Putamen (tissue), 1 donor: Measurements from ENCODE around the gene C1QB.
"Not testable (repeated sequence)": the region's sequence is repeated elsewhere in the genome, so short reads cannot be mapped to it uniquely, and the experiment has no call there.

Experiments used
- DNase-seq: peaks from one replicate; pipeline ENCODE4 v3.0.0-alpha.2; 2016; ENCODE audit warnings: low spot score

Gene C1QB

GRCh38 chr1:22662986-22663408 is 10.0 kb downstream of the C1QB start:
- no peak for DNase-seq

- DNase-seq: no peak
Observed at GRCh38 chr1:22665752-22666151, 12.7 kb downstream of the C1QB start.

DNA sequence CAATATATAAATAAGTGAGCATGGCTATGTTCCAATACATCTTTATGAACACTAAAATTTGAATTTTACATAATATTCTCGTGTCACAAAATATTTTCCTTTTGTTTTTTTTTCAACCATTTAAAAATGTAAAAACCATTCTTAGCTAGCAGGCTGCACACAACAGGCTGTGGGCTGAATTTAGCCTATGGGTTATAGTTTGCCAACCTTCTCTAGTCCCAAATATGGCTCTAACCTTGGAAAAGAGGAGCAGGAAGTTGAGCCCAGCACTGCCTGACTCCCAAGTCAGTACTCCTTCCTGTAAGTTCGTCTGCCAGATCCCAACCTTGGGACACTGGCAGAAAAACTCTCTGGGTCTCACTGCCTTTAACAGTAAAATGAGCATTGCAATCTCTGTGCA is 13.4 kb downstream of the C1QB start:
- DNase-seq: no peak

GRCh38 chr1:22668840-22669239 is 15.8 kb downstream of the C1QB start:
- DNase-seq: not testable (repeated sequence)

DNA sequence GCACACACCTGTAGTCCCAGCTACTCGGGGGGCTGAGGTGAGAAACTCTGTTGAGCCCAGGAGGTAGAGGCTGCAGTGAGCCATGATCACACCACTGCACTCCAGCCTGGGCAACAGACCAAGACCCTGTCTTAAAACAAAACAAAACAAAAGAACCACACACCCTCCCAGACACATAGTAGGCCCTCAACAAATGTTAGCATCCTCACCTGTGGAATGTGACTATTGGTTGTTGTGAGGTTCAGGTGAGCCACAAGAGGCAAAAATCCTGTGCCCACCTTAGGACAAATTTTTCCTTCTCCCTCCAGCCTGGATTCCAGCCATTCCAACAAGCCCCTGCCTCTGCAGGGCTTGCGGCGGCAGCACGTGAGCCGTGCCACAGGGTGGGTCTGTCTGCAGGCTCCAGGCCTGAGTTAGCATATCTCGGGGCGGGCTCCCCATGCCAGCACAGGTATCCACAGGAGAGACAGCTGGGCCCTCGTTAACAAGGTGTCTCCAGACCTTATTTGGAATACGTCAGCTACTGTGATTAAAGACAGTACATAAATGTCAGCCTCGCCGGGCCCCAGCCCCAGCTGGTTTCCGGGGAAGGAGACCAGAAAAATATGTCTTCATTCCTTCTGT is 17.4 kb downstream of the C1QB start:
- no peak for DNase-seq

DNA sequence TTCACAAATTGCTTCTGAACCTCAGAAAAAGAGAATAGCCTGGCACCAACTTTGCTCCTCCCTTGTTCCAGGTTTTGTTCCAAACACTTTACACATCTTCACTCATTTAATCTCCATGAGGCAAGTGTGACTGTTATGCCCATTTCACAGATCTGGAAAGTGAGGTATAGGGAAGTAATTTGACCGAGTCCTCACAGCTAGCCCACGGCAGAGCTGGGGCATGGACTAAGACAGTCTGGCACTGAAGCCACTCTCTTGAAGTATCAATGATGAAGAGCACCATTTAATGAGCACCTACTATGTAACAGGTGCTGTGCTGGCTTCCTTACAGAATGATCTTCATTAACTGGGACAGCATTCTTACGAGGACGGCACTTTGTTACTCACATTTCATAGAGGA is 19.0 kb downstream of the C1QB start:
- no peak for DNase-seq

GRCh38 chr1:22673486-22674409 is 20.7 kb downstream of the C1QB start:
- DNase-seq: peak; percentile 20

- no peak for DNase-seq
Observed at GRCh38 chr1:22674410-22674749, 21.3 kb downstream of the C1QB start.

DNA sequence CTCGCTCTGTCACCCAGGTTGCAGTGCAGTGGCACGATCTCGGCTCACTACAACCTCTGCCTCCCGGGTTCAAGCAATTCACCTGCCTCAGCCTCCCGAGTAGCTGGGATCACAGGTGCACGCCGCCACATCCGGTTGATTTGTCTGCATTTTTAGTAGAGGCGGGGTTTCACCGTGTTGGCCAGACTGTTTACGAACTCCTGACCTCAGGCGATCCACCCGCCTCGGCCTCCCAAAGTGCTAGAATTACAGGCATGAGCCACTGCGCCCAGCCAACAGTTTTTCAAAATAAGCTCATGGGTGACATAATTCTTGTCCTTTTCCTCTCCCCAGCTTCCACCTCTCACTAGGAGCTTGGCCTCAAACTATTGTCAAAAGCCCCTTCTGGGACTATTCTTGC is 23.1 kb downstream of the C1QB start:
- not testable (repeated sequence) for DNase-seq

DNA sequence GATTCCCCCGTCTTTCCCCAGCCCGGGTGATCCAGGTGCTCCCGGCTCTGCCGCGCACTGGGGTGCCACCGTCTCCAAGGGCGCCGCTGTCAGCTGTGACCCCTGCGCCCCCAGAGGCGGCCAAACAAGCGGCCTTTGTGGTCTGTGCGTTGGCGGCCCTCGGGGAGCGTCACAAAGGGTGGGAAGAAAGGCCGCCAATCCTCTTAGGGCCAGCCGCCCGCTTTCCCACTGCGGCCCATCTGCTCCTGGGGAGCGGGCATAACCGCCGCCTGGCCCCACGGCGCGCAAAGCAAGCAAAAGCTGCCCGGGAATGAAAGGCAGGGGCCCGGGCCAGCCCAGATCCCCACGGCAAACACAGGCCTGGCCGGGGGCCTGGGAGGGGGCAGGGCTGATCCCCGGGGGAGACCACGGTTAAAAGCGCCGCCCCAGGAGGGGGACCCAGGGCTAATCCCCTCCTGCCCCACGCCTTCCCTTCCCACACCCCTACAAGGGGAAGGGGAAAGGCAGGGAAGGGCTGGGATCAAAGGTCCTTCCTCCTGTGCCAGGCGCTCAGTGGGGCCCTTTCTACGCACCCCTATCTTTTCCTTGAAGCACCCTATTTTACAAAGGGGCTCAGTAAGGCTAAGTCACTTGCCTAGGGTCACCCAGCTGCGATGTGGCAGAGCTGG is 24.0 kb downstream of the C1QB start:
- no peak for DNase-seq

DNA sequence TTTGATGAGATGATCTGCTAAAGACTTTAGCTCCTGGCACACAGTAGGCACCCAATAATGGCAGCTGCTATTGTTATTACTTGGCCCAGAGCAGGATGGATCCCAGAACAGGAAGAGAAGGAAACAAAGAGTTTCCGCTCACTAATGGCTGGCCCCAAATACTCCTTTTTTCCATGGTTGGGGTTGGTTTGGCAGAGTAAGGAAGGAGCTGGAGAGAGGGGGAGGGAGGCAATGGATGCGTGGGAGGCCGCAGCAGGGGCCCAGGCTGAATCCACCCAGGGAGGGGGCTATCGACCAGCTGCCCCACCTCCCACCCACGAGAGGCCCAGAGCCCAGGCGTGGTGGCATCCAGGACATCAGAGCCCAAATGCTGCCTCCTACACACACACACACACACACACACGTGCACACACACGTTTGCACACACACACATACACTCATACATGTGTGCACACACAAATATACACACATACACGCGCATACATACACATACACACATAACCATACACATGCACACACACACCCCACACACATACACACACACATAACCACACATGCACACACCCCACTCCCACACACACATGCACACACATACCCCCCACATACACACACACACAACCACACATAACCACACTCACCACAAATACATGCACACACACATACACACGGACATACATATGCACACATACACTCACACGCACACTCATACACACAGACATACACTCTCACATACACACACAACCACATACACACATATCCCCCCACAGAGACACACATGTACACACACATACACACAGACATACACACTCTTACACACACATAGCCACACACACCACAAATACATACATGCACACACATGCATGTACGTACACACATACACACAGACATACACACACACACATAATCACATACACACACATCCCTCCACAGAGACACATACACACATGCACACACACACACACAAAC is 25.2 kb downstream of the C1QB start:
- DNase-seq: no peak

DNA sequence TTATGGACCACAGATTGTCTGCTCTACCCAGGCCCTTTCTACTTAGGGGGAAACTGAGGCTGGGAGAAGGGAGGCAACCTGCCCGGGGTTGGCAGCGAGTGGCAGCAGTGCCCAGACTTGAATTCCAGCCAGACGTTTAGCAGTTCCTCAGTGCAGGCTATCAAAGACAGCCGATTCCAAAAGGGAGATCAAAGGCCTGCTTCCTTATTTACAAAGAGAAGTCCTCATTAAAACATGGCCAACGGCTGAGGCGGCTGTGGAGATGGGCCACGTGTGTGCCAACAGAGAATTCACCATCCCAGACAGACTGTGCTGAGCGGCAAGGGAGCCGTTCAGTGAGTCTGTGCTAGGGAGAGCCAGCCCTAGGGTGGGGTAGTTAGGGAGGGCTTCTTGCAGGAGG is 27.7 kb downstream of the C1QB start:
- DNase-seq: no peak

DNA sequence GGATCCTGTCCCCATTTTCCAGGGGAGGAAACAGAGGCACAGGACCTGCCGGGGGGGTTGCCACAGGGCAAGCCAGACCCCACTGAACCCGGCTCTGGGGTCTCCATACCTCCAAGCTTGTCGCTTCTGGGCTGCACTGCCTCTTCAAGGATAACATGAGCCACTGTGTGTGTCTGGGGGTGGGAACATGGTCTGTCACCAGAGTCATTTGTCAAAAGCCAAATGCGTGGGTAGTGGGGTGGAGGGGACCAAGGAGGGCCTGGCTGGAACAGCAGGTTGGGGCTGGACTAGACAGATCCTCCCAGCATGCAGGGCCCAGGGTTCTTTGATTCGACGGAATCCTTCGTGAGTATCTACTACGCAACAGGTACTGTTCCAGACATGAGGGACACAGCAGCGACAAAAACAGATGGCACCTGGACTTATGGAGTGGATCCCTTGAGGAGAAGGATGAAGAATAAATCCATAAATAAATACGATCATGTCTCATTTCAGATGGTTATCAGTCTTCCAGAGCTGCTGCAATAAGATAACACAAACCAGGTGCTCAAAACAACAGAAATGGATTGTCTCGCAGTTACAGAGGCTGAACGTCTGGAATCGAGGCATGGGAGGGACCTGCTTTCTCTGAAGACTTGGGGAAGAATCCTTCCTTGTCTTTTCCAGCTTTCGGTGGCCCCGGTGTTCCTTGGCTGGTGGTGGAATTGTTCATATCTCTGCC is 28.7 kb downstream of the C1QB start:
- DNase-seq: no peak

- DNase-seq: no peak
Observed at GRCh38 chr1:22683547-22683946, 30.5 kb downstream of the C1QB start.

- no peak for DNase-seq
Observed at GRCh38 chr1:22685591-22686059, 32.6 kb downstream of the C1QB start.

GRCh38 chr1:22687191-22687590 is 34.2 kb downstream of the C1QB start:
- DNase-seq: no peak

- no peak for DNase-seq
Observed at GRCh38 chr1:22688466-22688865, 35.4 kb downstream of the C1QB start.

GRCh38 chr1:22689505-22689904 is 36.5 kb downstream of the C1QB start:
- DNase-seq: no peak

DNA sequence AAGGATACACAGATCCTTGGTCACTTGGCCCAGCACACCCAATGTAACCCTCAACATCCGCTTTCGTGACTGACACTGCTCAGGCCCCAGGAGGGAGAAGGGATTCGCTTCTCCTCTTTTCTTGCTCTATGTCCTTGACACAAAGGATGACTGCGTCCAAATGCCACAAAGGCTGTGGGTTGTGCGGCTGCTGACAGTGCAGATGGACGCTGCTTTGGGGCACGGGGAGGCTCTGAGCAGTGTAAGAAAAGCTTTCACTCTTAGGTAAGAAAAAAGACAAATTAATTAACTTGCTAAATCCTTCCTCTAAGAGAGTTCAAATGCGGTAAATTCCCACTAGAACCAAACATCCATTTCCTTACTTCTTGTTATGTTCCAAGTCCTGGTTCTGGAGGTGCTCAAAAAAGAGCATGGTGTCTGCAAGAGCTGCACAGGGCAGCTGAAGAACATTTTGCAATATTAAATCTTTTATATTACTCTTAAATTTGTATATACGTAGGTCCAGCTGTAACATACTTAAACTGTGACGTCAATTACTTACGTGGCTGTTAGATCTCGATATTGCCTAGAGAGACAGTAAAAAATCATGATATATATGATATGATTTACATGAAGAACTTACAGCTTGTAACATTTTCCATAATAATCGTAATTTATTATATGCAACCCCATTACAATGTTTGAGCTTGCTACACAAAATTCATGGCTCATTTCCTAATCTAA is 38.2 kb downstream of the C1QB start:
- DNase-seq: no peak

DNA sequence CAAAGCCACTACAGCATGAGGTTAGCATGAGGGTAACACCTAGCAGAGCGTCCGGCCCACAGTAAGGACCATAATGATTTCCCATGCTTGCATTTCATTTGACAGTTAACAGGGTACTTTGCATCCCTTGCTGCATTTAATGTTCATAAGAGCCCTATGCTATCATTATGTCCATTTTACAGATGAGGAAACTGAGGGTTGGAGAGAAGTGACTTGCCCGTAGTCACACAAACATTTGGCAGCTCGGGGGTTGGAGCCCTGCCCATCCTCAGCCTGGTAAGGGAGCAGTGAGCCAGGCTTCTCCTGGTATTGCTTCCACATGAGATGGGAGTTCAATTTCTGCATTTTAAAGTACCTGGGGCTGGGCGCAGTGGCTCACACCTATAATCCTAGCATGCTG is 41.1 kb downstream of the C1QB start:
- no peak for DNase-seq
